Activated naive CD4-positive, alpha-beta T cell treated with anti-CD3 and anti-CD28 coated beads, Interleukin-2, amount 10 ng/mL, durations not matched to agents 7 days and 5 days (primary cell): ENCODE data around the gene CADPS.

Experiments
- CTCF ChIA-PET: fragments of 350-600 bp; sonication (Branson Sonifier 250); formaldehyde crosslinking; loops from one replicate; lab custom pipeline; 2021; ENCODE audit warnings: antibody characterized with exemption; lab: Charles Lee
- DNase-seq: peaks from one replicate; pipeline ENCODE4 v3.0.0-alpha.2; 2020
- H3K27ac Mint-ChIP-seq: one replicate; pipeline ENCODE4 v1.8.0; 2021; ENCODE audit warnings: mild to moderate bottlenecking, moderate library complexity, mixed read lengths
- H3K27me3 Mint-ChIP-seq: one replicate; pipeline ENCODE4 v1.8.0; 2021; ENCODE audit warnings: mild to moderate bottlenecking, mixed read lengths
- H3K36me3 Mint-ChIP-seq: one replicate; pipeline ENCODE4 v1.8.0; 2021; ENCODE audit warnings: mixed read lengths
- H3K4me1 Mint-ChIP-seq: one replicate; pipeline ENCODE4 v1.8.0; 2021; ENCODE audit warnings: mixed read lengths
- H3K4me3 Mint-ChIP-seq: one replicate; pipeline ENCODE4 v1.8.0; 2021; ENCODE audit warnings: mild to moderate bottlenecking, moderate library complexity, mixed read lengths
- H3K9me3 Mint-ChIP-seq: one replicate; pipeline ENCODE4 v1.8.0; 2021; ENCODE audit warnings: mixed read lengths

CADPS gene

DNA sequence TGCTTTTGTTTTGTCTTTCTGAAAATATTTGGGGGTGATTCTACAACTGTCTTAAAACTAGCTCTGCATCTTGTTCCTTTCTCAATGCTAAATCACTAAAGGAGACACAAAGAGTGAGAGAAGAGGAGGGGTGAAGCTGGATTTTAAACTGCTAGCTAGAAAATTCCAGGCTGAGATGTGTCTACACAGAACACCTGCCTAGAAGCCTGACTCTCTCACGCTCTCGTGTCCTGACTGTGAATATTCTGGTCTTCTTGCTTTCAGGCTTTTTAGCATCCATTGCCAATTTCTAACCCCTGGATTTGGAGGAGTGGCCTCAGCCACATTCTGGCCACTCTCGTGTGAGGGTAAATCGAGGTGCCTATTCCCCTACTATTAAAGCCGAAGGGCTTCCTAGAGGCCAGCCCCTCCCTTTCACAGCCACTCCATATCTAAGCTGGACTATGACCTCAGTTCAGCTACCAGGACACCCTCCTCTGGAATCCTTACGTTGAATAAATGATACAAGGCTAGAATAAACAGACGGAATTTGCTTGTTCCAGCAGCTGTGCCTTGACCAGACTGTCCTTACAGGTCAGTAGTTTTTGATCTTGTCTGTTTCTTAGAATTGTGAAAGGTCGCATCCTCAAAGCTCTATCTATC is 353.6 kb downstream of the CADPS start:
- Mint-ChIP-seq H3K27ac (no peak overlapping the region), H3K27me3 (no peaks in the 10 kb centered on the region), H3K4me3 (no peak overlapping the region), H3K36me3 (no peaks in the 10 kb centered on the region), H3K9me3 (no peaks in the 10 kb centered on the region), H3K4me1 (no peaks in the 10 kb centered on the region)
- CTCF ChIA-PET = no interaction called here
- DNase-seq = no peak

DNA sequence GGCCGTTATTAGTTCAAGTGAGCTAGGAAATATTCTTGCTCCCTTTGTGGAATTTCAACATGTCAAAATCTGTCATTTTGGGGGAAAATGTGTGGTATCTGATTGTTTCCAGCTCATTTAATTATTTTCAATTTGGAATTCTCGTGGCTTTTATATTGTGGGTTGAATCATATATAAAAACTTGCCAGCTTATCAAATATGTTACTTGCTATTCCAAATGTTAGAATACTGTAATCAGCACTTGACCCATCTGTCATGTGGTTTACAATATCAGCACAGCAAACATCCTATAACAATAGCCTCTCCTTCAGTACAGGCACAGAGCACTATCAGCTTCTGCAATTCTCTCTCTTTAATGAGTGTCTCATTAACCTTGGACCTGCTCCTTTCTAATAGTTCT is 371.7 kb downstream of the CADPS start:
- Mint-ChIP-seq H3K4me1 (no peaks in the 10 kb centered on the region), H3K36me3 (no peaks in the 10 kb centered on the region), H3K9me3 (no peaks in the 10 kb centered on the region), H3K27me3 (peaks cover 3% of the 10 kb centered on the region), H3K4me3 (no peak overlapping the region), H3K27ac (no peak overlapping the region)
- no peak for DNase-seq
- CTCF ChIA-PET = no interaction called here

DNA sequence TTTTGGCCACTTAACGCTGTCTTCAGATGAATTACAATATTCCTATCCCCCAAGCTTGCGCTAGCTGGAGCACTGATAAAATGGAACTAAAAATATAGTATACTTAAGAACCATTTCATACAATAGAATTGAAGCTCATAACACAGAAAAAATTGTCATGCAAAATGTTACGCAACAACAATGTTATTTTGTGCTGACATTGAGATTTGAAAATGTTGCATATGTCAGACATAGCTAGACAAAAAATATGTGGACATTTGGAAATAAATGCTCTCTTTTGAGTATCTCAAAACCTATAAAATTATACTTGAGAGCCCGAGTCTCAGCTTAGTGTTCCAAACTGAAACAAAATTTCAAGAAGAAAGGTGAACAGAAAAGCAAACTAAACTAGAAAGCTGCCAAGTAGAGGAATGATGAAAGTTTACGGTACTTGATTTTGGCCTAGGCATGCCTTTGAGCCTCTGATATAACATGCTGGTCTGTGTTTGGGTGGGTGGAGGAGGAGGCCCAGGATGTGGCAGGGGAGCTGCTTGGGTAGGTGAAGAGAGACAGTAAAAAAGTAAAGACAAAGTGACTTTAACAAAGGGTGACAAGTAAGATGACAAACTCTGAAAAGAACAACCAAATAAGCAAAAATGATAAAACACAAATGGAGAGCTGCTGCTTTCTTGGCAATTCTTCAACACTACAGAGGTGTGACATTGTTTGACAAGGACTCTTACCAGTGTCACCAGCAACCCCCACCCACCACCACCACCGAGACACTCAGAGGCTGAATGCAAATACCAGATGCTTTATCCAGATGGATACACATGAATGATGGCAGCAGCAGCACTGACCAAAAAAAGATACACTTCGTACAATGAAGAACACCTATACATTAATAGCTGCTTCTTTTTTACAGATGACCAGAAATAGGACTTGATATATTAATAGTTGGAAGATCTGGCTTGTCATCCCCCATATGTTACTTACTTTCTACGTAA is 372.6 kb downstream of the CADPS start:
- CTCF ChIA-PET = no interaction called here
- H3K9me3 Mint-ChIP-seq = no peaks in the 10 kb centered on the region
- no peak overlapping the region for H3K4me3 Mint-ChIP-seq
- no peaks in the 10 kb centered on the region for H3K4me1 Mint-ChIP-seq
- no peak for DNase-seq
- no peaks in the 10 kb centered on the region for H3K36me3 Mint-ChIP-seq
- no peak overlapping the region for H3K27ac Mint-ChIP-seq
- H3K27me3 Mint-ChIP-seq = peaks cover 3% of the 10 kb centered on the region

DNA sequence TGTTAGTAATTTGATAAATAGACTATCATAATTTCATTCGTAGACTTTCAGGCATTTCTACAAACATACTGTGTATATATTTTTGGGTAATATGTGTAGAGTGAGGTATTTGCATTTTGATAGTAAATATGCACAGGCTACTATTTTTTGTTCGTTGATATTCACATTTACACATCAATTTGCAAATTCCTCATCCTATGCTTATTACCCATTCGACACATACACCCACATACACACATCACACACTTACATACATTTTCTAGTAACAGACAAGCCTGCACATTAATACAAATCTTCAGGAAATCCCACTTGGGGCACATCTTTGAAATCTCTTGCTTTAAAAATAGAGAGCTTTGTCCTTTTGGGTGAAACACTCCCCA is 373.9 kb downstream of the CADPS start:
- H3K27me3 Mint-ChIP-seq = peaks cover 3% of the 10 kb centered on the region
- H3K36me3 Mint-ChIP-seq = no peaks in the 10 kb centered on the region
- DNase-seq = no peak
- H3K27ac Mint-ChIP-seq = no peak overlapping the region
- H3K4me3 Mint-ChIP-seq = no peak overlapping the region
- no peaks in the 10 kb centered on the region for H3K4me1 Mint-ChIP-seq
- H3K9me3 Mint-ChIP-seq = no peaks in the 10 kb centered on the region
- CTCF ChIA-PET = no interaction called here

DNA sequence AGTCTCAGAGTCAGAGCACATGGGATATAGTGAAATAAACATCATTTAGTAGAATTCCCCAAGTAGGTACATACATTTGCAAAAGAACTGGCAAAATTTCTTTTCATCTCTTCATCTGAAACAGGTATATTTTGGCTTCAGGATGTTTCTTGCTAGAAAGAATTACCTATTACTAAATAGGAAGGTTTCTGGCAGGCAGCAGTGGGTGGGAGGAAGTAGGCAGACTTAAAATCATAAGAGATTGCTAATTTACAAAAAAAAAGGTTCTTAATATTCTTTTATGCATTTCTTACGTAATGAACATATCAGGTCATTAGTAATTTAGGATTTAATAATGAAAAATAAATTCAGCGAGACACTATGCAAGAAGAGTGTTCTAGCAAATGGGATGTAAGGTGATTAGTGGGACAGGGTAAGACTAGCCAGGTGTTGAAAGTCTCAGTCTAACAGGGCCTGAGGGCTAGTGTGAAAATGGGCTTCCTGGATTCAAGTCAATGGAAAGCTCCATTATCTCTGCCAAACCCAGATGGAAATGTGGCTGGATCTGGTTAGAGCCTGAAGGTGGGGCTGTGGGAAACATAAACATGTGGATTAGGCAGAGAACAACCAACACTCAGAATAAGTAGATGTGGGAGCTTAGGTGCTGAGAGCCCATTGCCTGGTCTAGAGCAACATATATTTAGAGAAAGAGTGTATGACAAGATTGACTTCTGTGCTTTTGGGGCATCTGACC is 374.5 kb downstream of the CADPS start:
- no peaks in the 10 kb centered on the region for H3K9me3 Mint-ChIP-seq
- CTCF ChIA-PET = no interaction called here
- no peaks in the 10 kb centered on the region for H3K4me1 Mint-ChIP-seq
- H3K36me3 Mint-ChIP-seq = no peaks in the 10 kb centered on the region
- H3K27me3 Mint-ChIP-seq = peaks cover 3% of the 10 kb centered on the region
- DNase-seq = no peak
- no peak overlapping the region for H3K4me3 Mint-ChIP-seq
- H3K27ac Mint-ChIP-seq = no peak overlapping the region

DNA sequence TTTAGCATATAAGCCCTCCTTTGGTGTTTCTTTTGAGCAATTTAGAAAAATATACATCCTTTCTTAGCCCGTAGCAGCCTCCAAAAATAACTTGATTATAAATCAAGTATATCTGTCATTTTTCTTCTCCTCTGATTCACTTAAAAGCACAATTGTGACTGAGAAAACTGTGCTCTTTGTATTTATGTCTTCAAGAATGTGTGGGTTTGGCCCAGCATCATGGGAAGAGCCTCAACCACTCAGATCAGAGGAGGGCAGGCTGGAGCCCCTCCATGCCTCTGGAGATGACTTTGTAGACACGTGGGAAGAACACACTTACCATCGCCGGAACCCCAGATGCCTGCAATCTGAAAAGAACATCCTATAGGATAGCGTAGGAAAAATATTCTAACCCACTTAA is 378.1 kb downstream of the CADPS start:
- Mint-ChIP-seq H3K9me3 (no peaks in the 10 kb centered on the region), H3K4me1 (no peaks in the 10 kb centered on the region), H3K4me3 (no peak overlapping the region), H3K27me3 (peaks cover 3% of the 10 kb centered on the region), H3K36me3 (no peaks in the 10 kb centered on the region), H3K27ac (no peak overlapping the region)
- no peak for DNase-seq
- CTCF ChIA-PET = no interaction called here

DNA sequence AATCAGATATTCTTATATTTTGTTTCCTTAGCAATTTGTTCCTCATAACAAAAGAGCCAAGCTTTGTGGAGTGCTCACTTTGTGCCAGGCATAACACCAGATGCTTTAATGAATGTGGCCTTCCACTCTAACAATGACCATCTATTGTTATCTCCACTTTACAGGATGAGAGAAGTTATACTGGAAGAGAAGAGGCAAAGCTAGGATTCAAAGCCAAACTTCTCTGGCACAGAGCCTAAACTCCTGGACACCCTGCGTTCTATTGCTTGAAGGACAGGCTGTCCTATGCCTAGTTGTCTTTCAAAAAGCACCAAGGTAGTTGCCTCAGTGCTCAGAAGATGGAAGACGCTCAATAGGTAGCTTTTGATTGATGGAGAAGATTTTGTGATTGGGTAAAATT is 378.7 kb downstream of the CADPS start:
- H3K27ac Mint-ChIP-seq = no peak overlapping the region
- no peaks in the 10 kb centered on the region for H3K4me1 Mint-ChIP-seq
- no peaks in the 10 kb centered on the region for H3K9me3 Mint-ChIP-seq
- H3K4me3 Mint-ChIP-seq = no peak overlapping the region
- H3K27me3 Mint-ChIP-seq = peaks cover 3% of the 10 kb centered on the region
- no peak for DNase-seq
- no peaks in the 10 kb centered on the region for H3K36me3 Mint-ChIP-seq
- CTCF ChIA-PET = no interaction called here

DNA sequence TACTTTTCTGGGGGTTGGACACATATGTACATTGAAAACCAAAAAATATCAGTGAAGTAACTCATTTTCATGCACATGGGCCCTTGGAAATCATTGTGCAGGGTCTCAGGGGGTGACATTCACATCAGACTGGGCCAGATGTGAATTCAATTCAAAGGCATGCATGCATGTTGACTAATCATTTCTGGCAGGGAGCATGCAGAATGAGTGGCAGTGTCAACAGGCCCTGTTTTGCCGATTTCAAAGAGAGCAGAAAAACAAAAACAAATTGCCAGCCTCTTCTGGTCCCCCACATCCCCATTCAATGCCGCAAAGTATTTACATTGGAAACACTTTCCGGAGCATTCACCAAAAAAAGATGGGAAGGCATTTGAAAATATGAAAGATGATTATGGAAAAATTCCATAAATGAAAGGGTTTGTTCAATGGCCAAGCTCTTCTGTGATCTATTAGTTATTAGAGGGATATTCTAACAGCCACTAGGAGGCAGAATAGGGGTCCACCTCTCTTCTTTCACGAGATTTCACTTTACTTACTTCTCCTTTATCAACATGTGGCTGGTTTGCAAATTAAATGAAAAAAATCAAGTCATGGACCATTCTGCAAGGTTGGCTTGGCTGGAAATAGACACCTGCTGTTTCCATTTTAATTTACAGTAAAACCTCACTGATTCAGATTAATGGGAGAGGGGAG is 382.0 kb downstream of the CADPS start:
- H3K4me1 Mint-ChIP-seq = no peaks in the 10 kb centered on the region
- H3K27ac Mint-ChIP-seq = no peak overlapping the region
- no peaks in the 10 kb centered on the region for H3K9me3 Mint-ChIP-seq
- CTCF ChIA-PET = no interaction called here
- H3K27me3 Mint-ChIP-seq = no peaks in the 10 kb centered on the region
- DNase-seq = no peak
- no peak overlapping the region for H3K4me3 Mint-ChIP-seq
- no peaks in the 10 kb centered on the region for H3K36me3 Mint-ChIP-seq

DNA sequence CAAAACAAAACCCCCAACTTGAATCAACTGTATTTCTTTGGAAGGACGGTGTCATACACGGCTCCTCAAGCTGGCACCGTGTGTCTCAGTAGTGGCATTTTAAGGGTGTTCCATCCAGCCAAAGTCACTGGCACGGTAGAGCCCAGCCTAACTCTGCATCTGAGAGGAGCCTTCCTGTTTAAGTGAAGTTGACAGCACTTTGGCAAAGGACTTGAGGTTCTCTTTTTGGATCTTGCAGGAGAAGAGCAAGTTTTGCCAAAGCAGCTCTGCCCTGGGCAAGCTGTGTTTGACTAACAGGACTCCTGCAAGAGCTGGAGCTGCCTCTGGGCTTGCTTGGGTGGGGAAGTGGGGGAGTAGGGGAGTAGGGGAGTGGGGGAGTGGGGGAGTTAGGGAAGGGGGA is 392.3 kb downstream of the CADPS start:
- no peak for DNase-seq
- Mint-ChIP-seq H3K36me3 (no peaks in the 10 kb centered on the region), H3K27ac (no peak overlapping the region), H3K4me3 (no peak overlapping the region), H3K4me1 (no peaks in the 10 kb centered on the region), H3K9me3 (no peaks in the 10 kb centered on the region), H3K27me3 (no peaks in the 10 kb centered on the region)
- CTCF ChIA-PET = no interaction called here

DNA sequence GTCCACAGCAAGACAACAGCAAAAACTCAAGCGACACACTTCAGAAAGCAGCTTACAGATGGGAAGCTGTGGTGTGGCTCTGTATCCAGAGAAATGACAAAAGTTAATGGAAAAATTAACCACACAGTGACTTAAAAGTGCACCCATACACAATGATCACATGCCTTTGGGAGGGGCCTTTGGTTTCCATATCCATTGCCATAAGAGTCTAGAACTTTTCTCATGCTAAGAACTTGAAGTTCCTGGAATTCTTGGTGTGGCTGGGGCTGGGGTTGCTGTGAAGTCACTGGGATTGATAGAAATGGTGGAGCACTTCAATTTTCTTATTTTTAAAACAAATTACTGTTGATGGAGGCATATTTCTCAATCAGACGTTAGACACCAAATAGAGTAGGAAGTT is 393.3 kb downstream of the CADPS start:
- Mint-ChIP-seq H3K27ac (no peak overlapping the region), H3K36me3 (no peaks in the 10 kb centered on the region), H3K4me1 (no peaks in the 10 kb centered on the region), H3K9me3 (no peaks in the 10 kb centered on the region), H3K27me3 (no peaks in the 10 kb centered on the region), H3K4me3 (no peak overlapping the region)
- CTCF ChIA-PET = no interaction called here
- DNase-seq = no peak

DNA sequence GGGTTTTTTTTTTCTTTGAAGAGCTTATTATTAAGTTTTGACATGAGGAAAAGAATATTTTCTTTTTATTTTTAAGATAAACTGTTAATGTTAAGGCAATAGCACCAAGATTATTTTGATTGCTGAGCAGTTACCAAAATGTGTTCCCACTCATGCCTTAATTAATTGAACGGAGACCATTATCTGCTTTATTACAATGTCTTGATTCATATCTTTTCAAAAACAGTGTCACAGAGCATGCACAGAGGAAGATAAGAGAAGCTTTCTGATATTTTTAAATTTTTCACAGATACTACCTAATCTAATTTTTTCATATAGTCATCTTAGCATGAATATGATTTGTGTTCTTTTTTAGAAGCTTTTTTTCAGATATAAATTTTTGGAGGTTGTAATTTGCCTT is 395.2 kb downstream of the CADPS start:
- H3K9me3 Mint-ChIP-seq = no peaks in the 10 kb centered on the region
- no peaks in the 10 kb centered on the region for H3K27me3 Mint-ChIP-seq
- H3K27ac Mint-ChIP-seq = no peak overlapping the region
- H3K4me3 Mint-ChIP-seq = no peak overlapping the region
- DNase-seq = no peak
- no peaks in the 10 kb centered on the region for H3K36me3 Mint-ChIP-seq
- CTCF ChIA-PET = no interaction called here
- H3K4me1 Mint-ChIP-seq = no peaks in the 10 kb centered on the region

DNA sequence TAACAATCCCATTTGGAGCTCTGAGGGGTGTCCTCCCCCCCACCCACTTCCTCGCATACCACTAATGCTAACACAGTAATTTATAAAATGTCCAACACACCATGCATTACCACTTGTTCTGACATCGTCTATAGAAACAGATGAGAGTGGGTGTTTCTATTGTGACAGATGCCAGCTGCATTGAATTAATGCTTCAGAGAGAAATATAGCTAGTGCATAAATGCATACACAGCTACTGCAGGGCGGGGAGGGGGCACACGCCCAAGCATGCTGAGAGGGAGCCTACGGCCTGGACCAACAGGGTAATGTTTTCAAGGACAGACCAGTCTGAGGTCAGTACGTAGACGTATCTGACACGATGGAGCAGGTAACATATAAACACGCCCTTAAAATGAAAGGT is 395.9 kb downstream of the CADPS start:
- Mint-ChIP-seq H3K27me3 (no peaks in the 10 kb centered on the region), H3K4me3 (no peak overlapping the region), H3K9me3 (no peaks in the 10 kb centered on the region), H3K36me3 (no peaks in the 10 kb centered on the region), H3K27ac (no peak overlapping the region), H3K4me1 (no peaks in the 10 kb centered on the region)
- CTCF ChIA-PET = no interaction called here
- no peak for DNase-seq

DNA sequence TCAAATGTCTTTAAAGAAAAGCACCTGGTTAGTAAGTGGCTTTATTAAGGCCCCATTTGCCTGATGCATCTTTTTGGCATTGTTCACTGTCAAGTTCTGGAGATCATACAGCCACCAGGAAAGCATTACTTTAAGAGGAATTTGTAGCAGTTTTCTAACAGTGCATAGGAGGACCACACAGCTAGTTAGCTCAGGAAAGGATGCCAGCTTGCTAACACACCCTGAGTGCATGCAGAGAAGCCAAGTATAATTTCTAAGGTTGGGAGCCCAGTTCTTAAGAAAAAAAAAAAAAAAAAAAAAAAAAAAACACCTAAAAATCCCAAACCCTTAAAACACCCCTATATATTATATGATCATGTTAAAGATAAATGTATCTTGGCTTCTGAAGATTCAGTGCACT is 399.9 kb downstream of the CADPS start:
- no peaks in the 10 kb centered on the region for H3K4me1 Mint-ChIP-seq
- no peak overlapping the region for H3K27ac Mint-ChIP-seq
- CTCF ChIA-PET = no interaction called here
- no peak overlapping the region for H3K4me3 Mint-ChIP-seq
- H3K27me3 Mint-ChIP-seq = no peaks in the 10 kb centered on the region
- DNase-seq = no peak
- no peaks in the 10 kb centered on the region for H3K36me3 Mint-ChIP-seq
- no peaks in the 10 kb centered on the region for H3K9me3 Mint-ChIP-seq

DNA sequence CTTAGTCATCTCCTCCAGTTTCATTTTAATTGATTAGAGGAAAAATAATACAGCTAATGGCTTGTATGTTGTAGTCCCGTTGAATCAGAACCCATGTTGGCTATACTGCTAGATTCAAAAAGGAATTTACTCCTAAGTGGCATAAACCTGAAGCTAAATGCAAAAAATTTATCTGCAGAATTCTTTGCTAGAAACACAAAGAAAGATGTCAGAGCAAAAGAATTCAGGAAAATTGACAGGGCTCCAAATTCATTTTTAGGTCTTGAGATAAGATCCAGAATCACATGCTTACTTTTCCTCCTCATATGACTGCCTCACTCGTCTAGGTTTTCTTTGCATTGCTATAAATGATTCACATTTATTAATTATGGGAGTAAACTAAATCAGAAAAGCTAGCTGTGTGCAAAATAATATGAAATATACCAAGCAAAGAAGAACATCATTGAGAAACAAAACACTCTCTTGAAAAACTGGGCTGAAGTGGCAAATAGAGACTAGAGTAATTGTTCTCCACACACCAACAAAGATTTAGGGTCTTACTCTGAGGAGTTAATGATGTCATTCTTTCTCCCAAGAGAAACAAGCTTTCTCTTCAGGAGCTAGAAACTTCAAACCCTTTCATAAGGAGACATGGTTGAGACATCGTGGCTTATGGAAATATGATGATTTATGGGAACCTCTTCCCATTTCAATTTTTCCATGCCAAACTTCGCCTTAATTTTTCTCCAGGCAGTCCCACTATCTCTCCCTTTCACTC is 407.1 kb downstream of the CADPS start:
- no peak overlapping the region for H3K27ac Mint-ChIP-seq
- peaks cover 3% of the 10 kb centered on the region for H3K27me3 Mint-ChIP-seq
- CTCF ChIA-PET = no interaction called here
- H3K36me3 Mint-ChIP-seq = no peaks in the 10 kb centered on the region
- DNase-seq = no peak
- H3K4me1 Mint-ChIP-seq = no peaks in the 10 kb centered on the region
- no peak overlapping the region for H3K4me3 Mint-ChIP-seq
- no peaks in the 10 kb centered on the region for H3K9me3 Mint-ChIP-seq
